HG02759 (cell line): ENCODE data around the gene BMP2K.
A peak's percentile ranks its signal among the peaks of the same experiment; 100 is the strongest.
"Not testable (repeated sequence)": the region's sequence is repeated elsewhere in the genome, so short reads cannot be mapped to it uniquely, and the experiment has no call there.

Experiments
- ATAC-seq: cut with Tn5 transposase; IDR thresholded peaks from one replicate; pipeline ENCODE4 v1.9.1; 2021; ENCODE audit warnings: mild to moderate bottlenecking, moderate library complexity; ENCODE audit not compliant: unreplicated experiment

Gene BMP2K

GRCh38 chr4:78787392-78788006, 11.3 kb downstream of the BMP2K start:
- ATAC-seq, result no peak

GRCh38 chr4:78788007-78788889, 12.1 kb downstream of the BMP2K start:
- ATAC-seq, result no peak

DNA sequence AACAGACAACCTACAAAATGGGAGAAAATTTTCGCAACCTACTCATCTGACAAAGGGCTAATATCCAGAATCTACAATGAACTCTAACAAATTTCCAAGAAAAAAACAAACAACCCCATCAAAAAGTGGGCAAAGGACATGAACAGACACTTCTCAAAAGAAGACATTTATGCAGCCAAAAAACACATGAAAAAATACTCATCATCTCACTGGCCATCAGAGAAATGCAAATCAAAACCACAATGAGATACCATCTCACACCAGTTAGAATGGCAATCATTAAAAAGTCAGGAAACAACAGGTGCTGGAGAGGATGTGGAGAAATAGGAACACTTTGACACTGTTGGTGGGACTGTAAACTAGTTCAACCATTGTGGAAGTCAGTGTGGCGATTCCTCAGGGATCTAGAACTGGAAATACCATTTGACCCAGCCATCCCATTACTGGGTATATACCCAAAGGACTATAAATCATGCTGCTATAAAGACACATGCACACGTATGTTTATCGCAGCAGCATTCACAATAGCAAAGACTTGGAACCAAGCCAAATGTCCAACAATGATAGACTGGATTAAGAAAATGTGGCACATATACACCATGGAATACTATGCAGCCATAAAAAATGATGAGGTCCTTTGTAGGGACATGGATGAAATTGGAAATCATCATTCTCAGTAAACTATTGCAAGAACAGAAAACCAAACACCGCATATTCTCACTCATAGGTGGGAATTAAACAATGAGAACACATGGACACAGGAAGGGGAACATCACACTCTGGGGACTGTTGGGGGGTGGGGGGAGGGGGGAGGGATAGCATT, 19.7 kb downstream of the BMP2K start:
- not testable (repeated sequence) for ATAC-seq

DNA sequence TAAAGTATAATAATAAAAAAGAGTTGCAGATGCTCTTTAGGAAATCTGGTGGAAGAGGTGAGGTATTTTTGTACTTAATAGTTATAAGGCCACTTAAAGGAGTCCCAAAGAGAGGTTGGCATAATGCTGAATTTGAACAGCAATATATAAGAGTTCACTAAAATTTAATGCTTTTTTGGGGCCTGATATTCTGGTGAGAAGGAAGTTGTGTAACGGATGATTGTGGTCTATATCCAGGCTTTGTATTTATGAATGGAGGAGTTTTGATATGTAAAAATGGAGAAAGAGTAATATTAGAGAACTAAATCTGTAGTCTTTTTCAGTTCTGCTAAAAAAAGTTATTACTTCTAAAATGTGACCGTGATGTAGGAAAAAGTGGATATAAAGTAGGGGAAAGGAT, 20.4 kb downstream of the BMP2K start:
- no peak for ATAC-seq

DNA sequence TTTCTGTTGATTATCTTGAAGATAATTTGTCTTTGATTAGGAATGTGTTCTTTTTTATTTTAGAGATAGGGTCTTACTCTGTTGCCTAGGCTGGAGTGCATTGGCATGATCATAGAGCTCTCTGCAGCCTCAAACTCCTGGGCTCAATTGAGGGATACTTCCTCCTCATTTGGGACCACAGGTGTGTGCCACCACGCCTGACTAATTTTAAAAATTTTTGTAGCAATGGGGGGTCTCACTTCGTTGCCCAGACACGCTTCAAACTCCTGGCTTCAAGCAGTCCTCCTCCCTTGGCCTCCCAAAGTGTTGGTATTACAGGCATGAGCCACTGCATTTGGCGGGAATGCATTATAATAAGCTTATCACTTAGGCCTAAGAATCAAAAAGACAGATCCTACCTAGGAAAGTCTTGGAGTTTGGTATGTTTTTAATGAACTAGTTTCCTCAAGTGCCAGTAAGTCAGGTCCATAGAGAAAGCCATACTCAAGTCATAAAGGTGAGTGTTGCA, 21.7 kb downstream of the BMP2K start:
- no peak for ATAC-seq

DNA sequence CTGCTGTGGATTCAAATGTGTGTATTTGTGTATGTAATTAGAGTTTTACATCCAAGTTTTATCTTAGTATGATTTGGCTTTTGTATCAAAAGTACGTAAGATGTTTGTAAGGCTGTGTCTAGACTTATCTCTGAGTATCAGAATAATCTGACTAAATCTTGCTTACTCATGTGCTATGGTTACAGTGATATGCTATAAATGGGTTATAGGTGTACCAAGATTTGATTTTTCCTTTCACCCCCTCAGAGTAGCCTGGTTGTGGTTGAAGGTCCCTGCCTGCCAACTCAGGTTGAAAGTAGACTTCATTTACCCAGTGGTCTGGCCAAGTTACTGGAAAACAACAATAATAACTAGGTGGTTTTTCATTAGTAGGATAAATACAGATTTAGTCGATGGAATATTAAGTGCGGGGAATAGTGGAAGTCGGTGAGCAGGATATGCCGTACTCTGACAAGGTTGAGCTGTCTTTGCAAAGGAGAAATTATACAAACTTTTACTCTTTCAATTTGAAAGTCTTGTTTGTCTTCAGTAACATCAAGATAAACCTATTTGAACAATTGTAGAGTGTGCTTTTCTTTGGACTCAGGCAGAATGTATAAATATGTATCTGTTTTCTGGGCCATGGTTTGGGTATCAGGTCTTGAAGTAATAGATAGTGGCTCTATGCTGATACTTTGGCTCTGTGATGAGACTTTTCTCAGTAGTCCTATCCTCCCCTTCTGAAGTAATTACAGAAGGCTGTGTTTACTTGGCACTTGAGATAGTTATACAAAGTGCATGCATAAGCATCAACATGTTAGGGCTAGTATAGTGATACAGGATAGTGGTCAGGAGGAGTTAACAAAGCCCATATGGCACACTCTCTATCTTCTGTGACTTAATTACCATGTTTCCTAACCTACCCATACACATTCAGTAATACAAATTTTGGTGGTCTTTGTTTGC, 23.7 kb downstream of the BMP2K start:
- ATAC-seq, result peak; percentile 69

DNA sequence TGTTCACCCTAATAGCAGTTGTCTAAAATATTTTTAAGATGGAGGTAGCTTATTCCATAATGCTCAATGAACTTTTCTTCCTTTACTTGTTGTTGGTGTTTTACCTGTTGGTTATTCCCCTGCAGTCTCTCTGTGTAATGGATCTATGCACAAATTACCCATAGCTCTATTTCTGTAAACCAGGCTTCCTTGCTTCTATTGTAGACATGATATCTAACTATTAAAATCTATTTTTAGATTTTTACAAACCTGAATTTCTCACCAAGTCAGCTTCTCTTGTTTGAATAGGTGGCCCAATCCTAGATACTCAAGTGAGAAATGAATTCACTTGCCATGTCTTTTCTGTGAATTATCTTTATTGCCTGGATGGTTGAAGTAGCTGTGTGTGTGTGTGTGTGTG, 24.8 kb downstream of the BMP2K start:
- ATAC-seq, result no peak

- no peak for ATAC-seq
Measured at GRCh38 chr4:78803983-78804382, 27.8 kb downstream of the BMP2K start.

- no peak for ATAC-seq
Measured at GRCh38 chr4:78806943-78807460, 30.9 kb downstream of the BMP2K start.

GRCh38 chr4:78809295-78809694, 33.1 kb downstream of the BMP2K start:
- no peak for ATAC-seq

DNA sequence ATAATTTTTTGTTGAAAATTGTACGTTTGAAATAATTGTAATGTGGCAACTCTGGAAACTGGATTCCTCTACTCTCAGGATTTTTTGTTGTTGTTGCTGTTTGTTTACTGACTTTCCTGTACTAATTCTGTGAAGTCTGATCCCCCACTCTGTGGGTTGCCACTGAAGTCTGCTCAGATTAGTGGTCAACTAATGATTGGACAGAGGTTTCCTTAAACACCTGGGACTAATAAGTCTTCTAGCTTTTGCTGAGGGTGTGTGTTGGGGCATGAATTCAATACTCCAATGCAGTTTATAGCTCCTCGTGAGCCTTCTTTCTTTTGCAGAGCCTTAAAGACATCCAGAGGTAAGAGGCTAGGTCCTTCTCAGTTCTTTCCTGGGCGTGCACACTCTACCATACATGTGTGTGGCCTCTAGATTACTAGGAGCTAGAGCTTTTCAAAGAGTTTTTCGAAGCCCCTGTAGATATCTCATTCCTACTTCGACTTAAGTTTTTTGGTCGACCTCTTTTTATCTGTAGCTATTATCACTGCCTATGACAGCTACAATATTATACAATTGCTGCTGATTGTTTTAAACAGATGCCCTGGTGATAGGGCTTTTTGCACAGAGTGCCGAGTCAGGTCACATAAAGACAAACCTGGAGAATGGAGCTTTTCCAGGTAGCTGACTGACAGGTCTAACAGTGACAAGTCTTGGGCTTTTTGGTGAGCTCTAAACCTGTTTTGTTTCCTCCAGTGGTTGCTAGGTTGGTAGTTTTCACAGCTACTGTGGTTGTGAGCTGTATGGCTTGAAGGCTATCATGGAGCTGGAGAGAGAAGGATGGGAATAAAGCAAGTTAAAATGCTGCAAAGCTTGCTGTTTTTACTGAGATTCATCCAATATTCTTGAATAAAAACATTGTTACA, 34.0 kb downstream of the BMP2K start:
- peak; percentile 47 for ATAC-seq

DNA sequence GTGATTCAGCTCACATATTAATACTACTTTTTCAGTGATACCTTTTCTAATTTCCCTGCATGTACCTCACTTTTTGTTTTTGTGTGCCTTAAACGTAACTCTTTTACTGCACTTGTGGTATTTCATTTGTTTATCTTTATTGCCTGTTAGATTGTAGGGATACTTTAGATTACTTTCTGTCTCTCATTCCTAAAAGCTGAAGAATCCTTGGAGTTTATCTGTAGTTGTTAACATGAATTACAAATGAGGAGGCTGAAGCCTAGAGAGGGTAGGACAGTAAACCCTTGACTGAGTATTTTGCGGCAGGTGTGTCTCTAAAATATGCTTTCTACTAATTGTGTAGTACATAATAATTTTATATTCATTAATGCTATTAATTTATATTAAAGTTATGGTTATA, 34.9 kb downstream of the BMP2K start:
- ATAC-seq, result no peak

DNA sequence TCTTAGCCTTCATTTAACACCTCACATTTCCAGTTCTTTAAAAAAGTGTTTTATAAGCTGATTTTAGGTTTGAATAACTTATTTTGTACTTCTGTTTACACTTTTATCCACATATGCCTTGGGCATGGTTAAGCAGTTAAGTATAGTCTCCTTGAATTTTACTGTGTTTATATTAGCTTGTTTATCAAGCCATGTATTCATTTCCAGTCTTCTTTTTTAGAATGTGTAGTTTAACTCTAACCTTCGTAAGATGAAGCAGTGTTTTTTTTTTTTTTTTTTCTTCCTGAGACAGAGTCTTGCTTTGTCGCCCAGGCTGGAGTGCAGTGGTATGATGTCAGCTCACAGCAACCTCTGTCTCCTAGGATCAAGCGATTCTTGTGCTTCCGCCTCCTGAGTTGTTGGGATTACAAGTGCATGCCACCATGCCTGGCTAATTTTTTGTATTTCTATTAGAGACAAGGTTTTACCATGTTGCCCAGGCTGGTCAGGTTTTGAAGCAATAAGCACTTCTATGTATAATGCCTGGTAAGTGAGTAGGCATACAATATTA, 42.5 kb downstream of the BMP2K start:
- no peak for ATAC-seq

GRCh38 chr4:78824001-78824400, 47.9 kb downstream of the BMP2K start:
- ATAC-seq, result no peak

GRCh38 chr4:78827191-78827590, 51.0 kb downstream of the BMP2K start:
- no peak for ATAC-seq

DNA sequence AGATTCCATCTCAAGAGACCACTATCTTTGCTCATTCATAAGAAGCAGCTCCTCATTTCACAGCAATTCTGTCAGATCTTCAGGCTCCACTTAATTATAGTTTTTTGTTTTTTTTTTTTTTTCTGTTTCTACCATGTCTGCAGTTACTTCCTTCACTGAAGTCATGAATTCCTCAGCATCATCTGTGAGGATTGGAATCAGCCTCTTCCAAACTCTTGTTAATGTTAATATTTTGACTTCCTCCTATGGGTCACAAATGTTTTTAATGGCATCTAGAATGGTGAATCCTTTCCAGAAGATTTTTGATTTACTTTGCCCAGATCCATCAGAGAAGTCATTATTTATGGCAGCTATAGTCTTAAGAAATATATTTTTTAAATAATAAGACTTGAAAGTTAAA, 53.1 kb downstream of the BMP2K start:
- no peak for ATAC-seq

DNA sequence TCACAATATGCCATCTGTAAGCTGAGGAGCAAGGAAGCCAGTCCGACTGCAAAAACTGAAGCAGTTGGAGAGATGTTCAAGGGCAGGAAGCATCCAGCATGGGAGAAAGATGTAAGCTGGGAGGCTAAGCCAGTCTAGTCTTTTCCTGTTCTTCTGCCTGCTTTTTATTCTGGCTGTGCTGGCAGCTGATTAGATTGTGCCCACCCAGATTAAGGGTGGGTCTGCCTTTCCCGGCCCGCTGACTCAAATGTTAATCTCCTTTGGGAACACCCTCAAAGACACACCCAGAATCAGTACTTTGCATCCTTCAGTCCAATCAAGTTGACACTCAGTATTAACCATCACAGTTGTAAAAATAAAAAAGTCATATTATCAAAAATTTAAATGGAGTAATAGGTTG, 63.5 kb downstream of the BMP2K start:
- ATAC-seq, result not testable (repeated sequence)

- not testable (repeated sequence) for ATAC-seq
Measured at GRCh38 chr4:78840286-78840685, 64.1 kb downstream of the BMP2K start.

DNA sequence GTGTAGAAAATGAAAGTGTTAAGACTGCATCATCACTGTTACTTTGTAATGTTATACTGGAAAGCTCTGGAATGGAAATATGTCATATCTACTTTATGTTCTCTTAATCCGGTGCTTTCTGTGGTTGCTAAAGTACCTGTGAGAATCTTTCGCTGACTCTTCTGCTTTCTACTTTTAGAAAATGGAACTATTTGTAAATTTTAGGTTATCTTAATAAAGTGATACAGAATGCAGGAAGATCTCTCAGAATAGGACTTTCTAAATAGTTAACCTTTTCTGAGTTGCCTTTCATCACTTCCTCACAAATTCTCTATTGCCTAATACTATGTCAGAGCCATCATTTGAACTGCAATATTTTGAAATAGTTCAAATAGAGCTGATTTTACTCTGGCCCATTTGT, 69.3 kb downstream of the BMP2K start:
- peak; percentile 79 for ATAC-seq
